Sigmoid colon (tissue), 7 donors: ENCODE measurements around the gene TIMM8A. TPM values are rescaled to one million over a fixed set of nuclear protein-coding genes. Genes with fewer than 3 reads are reported as not detected.

Experiments used
- DNase-seq: peaks from one replicate; pipeline ENCODE4 v3.0.0-alpha.2; 2019
- H3K27ac ChIP-seq, 4 donors: fragments of 200-600 bp; sonication (generic); one replicate each; pipeline ENCODE4 v1.5.1; 2016 to 2019; ENCODE audit warnings: mild to moderate bottlenecking in 1 of 4
- H3K27me3 ChIP-seq, 3 donors: fragments of 200-600 bp; sonication (generic); one replicate each; pipeline ENCODE4 v1.5.1; 2019; ENCODE audit warnings: mild to moderate bottlenecking in 1 of 3
- H3K36me3 ChIP-seq, 4 donors: fragments of 200-600 bp; sonication (generic); one replicate each; pipeline ENCODE4 v1.5.1; 2016 to 2019
- H3K4me1 ChIP-seq, 4 donors: fragments of 200-600 bp; sonication (generic); one replicate each; pipeline ENCODE4 v1.5.1; 2017 to 2019
- H3K4me3 ChIP-seq, 4 donors: fragments of 200-600 bp; sonication (generic); one replicate each; pipeline ENCODE4 v1.5.1; 2017 to 2019; ENCODE audit warnings: mild to moderate bottlenecking in 2 of 4, moderate library complexity in 1 of 4
- H3K9me3 ChIP-seq, 4 donors: fragments of 200-600 bp in 3 of 4; sonication (generic) in 3 of 4; one replicate each; pipeline versions ENCODE4 v1.5.1 to v1.6.1; 2013 to 2019
- CTCF ChIP-seq, 4 experiments: fragments of 450-650 bp in 3 of 4; fragments of 200-600 bp in 1 of 4; IDR thresholded peaks; one replicate each; pipeline ENCODE4 v1.5.1; 2016 to 2019; ENCODE audit warnings: antibody characterized with exemption in 4 of 4, mild to moderate bottlenecking in 3 of 4, moderate library complexity in 2 of 4
- EP300 ChIP-seq, 4 donors: sonication (generic); formaldehyde crosslinking; IDR thresholded peaks; one replicate each; pipeline ENCODE4 v1.6.1; 2017; ENCODE audit warnings: antibody characterized with exemption in 4 of 4
- POLR2A ChIP-seq, 2 donors: fragments of 450-650 bp; IDR thresholded peaks; one replicate each; pipeline ENCODE4 v1.6.1; 2016; ENCODE audit warnings: antibody characterized with exemption in 2 of 2, mild to moderate bottlenecking in 2 of 2, moderate library complexity in 2 of 2
- POLR2AphosphoS5 ChIP-seq, 4 donors: sonication (generic); formaldehyde crosslinking; IDR thresholded peaks; one replicate each; pipeline ENCODE4 v1.6.1; 2017; ENCODE audit warnings: antibody characterized with exemption in 4 of 4
- WGBS, 2 donors: extraction: QIAGEN DNeasy Blood & Tissue Kit; methylation state at CpG; one replicate each; pipeline ENCODE4 v1.1.7; 2013; 5-methylcytosine and 5-hydroxymethylcytosine counted together
- intact Hi-C: fragments of 100-400 bp; cut with DNase I; formaldehyde crosslinking; loops from one replicate; pipeline ENCODE4 v1.15.1; 2023
- polyA plus RNA-seq, 3 donors: library from polyadenylated mRNA; stranded (reverse); fragments of 200-250 nt; gene quantifications; one replicate each; pipeline ENCODE4 v1.2.3, GENCODE V29; 2013
- total RNA-seq, 4 donors: library from RNA; depleted of rRNA; stranded (reverse); fragments of >200 nt; gene quantifications; one replicate each; pipeline ENCODE4 v1.1.0, GENCODE V29; 2016
- donor health status: healthy with polysubstance abuse.
- donor health status: Bipolar disorder and iron deficiency.
- donor health status: healthy.

Gene TIMM8A
- total and polyA plus RNA-seq, 7 donors = 3.0 to 14.2 (median 7.1) TPM

GRCh38 chrX:101370888-101371504, 22.5 kb upstream of the TIMM8A start:
- H3K4me3 ChIP-seq = no peak overlapping the region
- intact Hi-C loops = no loop called here
- TF ChIP-seq POLR2A (IDR thresholded peaks at IDR 0.05) (no peak), CTCF (IDR thresholded peaks at IDR 0.05) (no peak), POLR2AphosphoS5 (IDR thresholded peaks at IDR 0.05) (no peak), EP300 (IDR thresholded peaks at IDR 0.05) (no peak)
- H3K9me3 ChIP-seq = no peaks in the 10 kb centered on the region
- no peak overlapping the region for H3K27ac ChIP-seq
- no peaks in the 10 kb centered on the region for H3K4me1 ChIP-seq
- WGBS, 2 donors = 47 to 77% methylated on average over 3 of the region's 3 CpGs
- DNase-seq = no peak
- no peaks in the 10 kb centered on the region for H3K27me3 ChIP-seq
- no peaks in the 10 kb centered on the region for H3K36me3 ChIP-seq

GRCh38 chrX:101369687-101370086, 21.1 kb upstream of the TIMM8A start:
- Histone ChIP-seq H3K9me3 (no peaks in the 10 kb centered on the region), H3K27ac (no peak overlapping the region), H3K4me3 (no peak overlapping the region), H3K27me3 (no peaks in the 10 kb centered on the region), H3K36me3 (no peaks in the 10 kb centered on the region), H3K4me1 (no peaks in the 10 kb centered on the region)
- WGBS, 2 donors = 79 to 80% methylated on average over 6 of the region's 6 CpGs
- no peak for DNase-seq
- no peak for TF ChIP-seq EP300 (IDR thresholded peaks at IDR 0.05)
- TF ChIP-seq CTCF (IDR thresholded peaks at IDR 0.05) = no peak
- TF ChIP-seq POLR2A (IDR thresholded peaks at IDR 0.05) = no peak
- TF ChIP-seq POLR2AphosphoS5 (IDR thresholded peaks at IDR 0.05) = no peak
- intact Hi-C loops = no loop called here

DNA sequence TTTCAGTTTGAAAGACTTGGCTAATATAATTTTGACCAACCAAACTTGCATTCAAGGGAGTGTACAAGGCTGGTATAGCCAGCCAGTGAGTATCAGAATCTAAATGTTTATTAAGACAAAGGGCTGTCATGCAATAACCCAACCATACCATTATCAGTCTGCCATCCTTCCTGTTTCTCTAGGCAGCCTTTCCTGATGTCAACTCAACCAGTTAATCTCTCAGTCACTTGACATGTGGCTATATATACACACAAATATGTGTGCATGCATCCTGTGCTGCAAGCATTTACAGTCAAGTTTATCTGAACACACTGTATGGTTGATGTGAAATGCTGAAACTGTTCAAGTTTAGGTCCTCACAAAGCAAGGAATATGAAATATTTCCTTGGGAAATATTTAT, 20.3 kb upstream of the TIMM8A start:
- no peak overlapping the region for H3K27ac ChIP-seq
- TF ChIP-seq POLR2AphosphoS5 (IDR thresholded peaks at IDR 0.05) (no peak), POLR2A (IDR thresholded peaks at IDR 0.05) (no peak), EP300 (IDR thresholded peaks at IDR 0.05) (no peak), CTCF (IDR thresholded peaks at IDR 0.05) (no peak)
- H3K4me1 ChIP-seq = no peaks in the 10 kb centered on the region
- H3K4me3 ChIP-seq = no peak overlapping the region
- H3K9me3 ChIP-seq = no peaks in the 10 kb centered on the region
- intact Hi-C loops = no loop called here
- no peaks in the 10 kb centered on the region for H3K36me3 ChIP-seq
- DNase-seq = no peak
- H3K27me3 ChIP-seq = no peaks in the 10 kb centered on the region

- no peaks in the 10 kb centered on the region for H3K27me3 ChIP-seq
- WGBS, 2 donors = 94 to 100% methylated on average over 1 of the region's 1 CpG
- no peaks in the 10 kb centered on the region for H3K4me1 ChIP-seq
These were observed 16.8 kb upstream of the TIMM8A start for GRCh38 chrX:101365301-101365795.

More at GRCh38 chrX:101365301-101365795, 16.8 kb upstream of the TIMM8A start:
- Histone ChIP-seq H3K36me3 (no peaks in the 10 kb centered on the region), H3K27ac (no peak overlapping the region), H3K4me3 (no peak overlapping the region), H3K9me3 (no peaks in the 10 kb centered on the region)
- no peak for DNase-seq
- intact Hi-C loops = no loop called here
- TF ChIP-seq EP300 (IDR thresholded peaks at IDR 0.05) (no peak), CTCF (IDR thresholded peaks at IDR 0.05) (no peak), POLR2A (IDR thresholded peaks at IDR 0.05) (no peak)
